ENCODE data around the gene MMP19.

DNA sequence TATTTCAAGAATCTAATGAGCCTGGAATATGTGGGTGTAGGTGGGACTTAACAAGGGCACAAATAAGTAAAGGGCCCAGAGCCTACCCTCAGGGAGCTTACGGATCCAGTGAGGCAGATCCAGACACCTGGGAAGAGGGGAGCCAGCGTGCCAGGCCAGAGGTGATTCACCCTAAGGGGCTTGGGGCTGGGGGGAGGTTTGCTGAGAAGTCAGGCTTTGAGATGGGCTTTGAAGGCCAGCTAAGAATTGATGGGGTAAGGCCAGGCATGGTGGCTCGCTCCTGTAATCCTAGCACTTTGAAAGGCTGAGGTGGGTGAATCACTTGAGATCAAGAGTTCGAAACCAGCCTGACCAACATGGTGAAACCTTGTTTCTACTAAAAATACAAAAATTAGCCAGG, 695 bp upstream of the MMP19 start:
- TF ChIP-seq, protein P1, sequence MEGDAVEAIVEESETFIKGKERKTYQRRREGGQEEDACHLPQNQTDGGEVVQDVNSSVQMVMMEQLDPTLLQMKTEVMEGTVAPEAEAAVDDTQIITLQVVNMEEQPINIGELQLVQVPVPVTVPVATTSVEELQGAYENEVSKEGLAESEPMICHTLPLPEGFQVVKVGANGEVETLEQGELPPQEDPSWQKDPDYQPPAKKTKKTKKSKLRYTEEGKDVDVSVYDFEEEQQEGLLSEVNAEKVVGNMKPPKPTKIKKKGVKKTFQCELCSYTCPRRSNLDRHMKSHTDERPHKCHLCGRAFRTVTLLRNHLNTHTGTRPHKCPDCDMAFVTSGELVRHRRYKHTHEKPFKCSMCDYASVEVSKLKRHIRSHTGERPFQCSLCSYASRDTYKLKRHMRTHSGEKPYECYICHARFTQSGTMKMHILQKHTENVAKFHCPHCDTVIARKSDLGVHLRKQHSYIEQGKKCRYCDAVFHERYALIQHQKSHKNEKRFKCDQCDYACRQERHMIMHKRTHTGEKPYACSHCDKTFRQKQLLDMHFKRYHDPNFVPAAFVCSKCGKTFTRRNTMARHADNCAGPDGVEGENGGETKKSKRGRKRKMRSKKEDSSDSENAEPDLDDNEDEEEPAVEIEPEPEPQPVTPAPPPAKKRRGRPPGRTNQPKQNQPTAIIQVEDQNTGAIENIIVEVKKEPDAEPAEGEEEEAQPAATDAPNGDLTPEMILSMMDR (IDR thresholded peaks at IDR 0.05), result no peak
- TF ChIP-seq EZH2 (IDR thresholded peaks at IDR 0.05) (no peak), EZH2phosphoT487 (IDR thresholded peaks at IDR 0.05) (no peak)

All from neural progenitor cell (in vitro differentiated cells).